HG02870 (cell line): ENCODE data around the gene STXBP5.

Source experiments
- ATAC-seq: cut with Tn5 transposase; IDR thresholded peaks from one replicate; pipeline ENCODE4 v1.9.1; 2021; ENCODE audit warnings: mild to moderate bottlenecking, moderate library complexity; ENCODE audit not compliant: unreplicated experiment

STXBP5 gene

DNA sequence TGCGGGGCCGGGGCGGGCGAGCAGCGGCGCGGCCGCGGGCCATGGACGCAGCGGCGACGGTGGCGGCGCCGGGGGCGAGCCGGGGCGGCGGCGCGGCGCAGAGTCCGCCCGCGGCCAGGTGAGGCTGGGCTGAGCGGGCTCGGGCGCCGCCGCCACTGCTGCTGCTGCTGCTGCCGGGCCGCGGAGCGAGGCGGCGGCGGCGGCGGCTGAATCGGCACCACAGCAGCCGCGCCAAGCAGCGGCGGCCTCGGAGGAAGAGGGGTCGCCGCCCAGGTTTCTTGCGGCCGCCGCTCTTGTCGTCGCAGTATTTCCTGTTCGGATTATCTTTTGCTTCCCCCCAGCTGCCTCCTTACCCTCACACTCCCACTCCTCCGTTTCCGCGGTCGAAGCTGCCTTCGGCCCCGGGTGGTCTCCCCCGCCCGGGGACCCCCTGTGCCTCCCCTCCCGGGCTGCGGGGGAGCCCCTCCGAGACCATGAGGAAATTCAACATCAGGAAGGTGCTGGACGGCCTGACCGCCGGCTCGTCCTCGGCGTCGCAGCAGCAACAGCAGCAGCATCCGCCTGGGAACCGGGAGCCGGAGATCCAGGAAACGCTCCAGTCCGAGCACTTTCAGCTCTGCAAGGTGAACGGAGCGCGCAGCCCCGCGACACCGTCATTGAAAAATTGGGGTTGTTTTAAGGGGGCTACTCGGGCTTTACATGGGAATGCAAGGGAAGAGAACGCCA is at the start of gene STXBP5:
Gene STXBP5, plus strand, starts transcription at position 358 of the 726 bp plus-strand sequence. Its CDS starts 116 bp downstream, at position 474.
- peak; percentile 19 for ATAC-seq

- ATAC-seq: no peak
Measured at GRCh38 chr6:147154454-147154853, 49.8 kb upstream of the STXBP5 start.

DNA sequence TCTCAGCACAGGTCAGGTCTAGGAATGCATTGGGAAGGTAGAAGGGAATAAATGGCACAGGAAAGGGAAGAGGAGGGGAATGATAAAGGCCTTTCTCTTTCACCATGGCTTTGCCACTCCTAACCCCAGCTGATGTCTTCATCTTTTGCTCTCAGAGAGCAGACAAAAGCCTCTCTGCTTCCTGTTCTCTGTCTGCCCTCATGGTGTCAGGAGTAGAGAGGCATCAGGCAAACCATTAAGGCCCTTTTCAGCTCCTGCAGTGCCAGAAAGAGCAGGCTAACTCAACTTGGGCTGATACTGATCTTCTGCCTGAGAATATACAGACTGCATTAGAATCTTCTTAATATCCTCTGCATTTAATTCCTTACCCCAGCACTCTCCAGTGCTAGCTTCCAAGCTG is 48.0 kb upstream of the STXBP5 start:
- no peak for ATAC-seq

DNA sequence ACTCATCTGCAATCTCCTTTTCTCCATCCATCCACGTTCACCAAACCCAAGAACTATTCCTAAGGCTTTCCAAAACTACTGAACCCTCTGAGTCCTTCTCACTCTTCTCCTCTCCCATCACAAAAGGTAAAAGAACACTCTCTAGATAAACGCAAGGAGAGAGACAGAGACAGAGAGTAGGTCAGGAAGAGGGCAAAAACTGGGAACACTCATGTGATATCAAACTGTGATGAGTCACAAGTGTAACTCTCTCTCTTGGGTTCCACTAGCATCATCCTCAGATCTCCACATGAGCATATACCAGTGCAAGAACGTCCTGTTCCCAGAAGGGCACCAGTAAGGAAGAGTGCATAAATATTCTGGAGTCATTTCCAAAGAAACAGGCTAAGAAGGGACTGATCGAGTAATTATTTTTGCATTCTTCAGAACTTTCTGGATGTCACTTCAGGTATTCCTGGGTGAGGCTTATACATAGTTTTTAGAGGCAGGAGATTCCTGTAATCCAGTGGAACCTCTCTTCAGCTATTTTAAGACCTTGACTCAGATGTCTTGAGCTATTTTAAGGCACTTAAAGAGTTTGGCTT is 47.3 kb upstream of the STXBP5 start:
- ATAC-seq: no peak

GRCh38 chr6:147157930-147158329 is 46.3 kb upstream of the STXBP5 start:
- ATAC-seq: no peak

DNA sequence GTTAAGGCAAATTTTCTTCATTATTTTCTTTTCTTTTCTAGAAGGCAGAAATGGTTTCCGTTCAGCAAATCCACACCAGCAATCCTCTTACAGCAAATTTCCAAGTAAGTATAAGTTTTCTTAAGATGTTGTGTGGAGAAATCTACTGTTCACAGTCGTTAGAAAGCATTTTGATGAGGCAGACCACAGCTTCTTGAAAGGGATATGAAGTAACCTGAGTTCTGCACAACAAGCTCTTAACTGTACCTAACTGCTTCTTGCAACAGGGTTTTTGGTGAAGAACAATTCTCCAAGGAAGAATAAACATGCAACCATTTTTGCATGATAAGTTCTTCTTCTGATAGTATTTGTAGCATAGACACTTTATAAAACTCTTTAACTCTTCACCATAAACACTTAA is 45.3 kb upstream of the STXBP5 start:
- no peak for ATAC-seq

DNA sequence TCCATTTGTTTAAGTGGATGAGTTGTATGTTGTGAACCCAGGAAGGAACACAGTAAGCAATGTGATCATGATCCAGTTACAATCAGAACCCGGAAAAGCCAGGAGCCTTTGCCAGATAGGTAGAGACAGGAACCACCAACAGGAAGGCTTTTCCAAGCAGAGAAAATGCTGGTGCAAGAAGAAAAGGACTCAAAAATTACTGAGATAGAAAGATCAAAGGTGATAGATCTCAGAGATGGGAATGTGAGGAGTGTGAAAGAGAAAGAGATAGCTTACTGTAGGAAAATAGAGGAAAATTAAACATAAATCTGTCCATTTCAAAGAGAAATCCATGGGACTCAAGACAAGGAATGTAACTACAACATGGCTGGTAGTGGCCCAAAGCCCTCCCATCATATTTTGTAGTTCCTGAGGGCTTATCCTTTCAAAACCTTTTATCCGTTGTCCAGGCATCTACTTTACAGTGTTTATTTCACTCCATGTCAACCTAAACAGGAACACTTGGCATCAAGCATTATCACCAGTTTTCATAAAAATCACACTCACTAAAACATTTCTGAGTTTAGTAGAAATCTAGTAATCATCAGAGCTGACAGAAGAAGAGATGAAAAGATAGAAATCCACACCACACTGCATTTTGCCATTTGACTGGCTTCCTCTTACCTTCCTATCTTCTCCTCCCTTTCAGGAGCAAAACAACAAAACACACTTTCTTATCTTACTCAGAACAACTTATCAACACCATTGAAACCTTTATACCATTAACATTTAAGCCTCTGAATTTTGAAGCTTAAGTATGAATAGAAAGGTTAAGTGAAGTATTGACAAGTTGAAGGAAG is 44.5 kb upstream of the STXBP5 start:
- no peak for ATAC-seq

DNA sequence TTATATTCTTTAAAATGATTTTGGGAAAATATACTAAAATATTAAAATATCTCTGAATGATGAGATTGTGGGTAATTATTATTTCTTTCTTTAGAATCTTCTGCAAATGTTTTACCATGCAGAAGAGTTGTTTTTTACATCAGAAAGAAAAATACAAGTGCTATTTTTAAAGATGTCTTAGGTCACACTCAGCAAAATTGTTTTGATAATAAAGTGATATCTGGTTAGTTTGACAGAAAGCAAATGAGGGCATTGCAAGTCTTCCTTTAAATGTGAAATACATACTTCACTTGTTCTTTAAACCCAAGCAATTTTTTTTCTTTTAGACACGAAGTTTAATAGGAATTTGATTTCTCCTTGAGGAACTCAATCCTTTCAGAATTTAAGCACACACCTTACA is 43.6 kb upstream of the STXBP5 start:
- no peak for ATAC-seq

- ATAC-seq: no peak
Measured at GRCh38 chr6:147161253-147161973, 42.8 kb upstream of the STXBP5 start.

- ATAC-seq: no peak
Measured at GRCh38 chr6:147161974-147162495, 42.2 kb upstream of the STXBP5 start.

GRCh38 chr6:147164761-147165160 is 39.5 kb upstream of the STXBP5 start:
- ATAC-seq: no peak

GRCh38 chr6:147166360-147166944 is 37.8 kb upstream of the STXBP5 start:
- no peak for ATAC-seq

- no peak for ATAC-seq
Measured at GRCh38 chr6:147166992-147167391, 37.2 kb upstream of the STXBP5 start.

DNA sequence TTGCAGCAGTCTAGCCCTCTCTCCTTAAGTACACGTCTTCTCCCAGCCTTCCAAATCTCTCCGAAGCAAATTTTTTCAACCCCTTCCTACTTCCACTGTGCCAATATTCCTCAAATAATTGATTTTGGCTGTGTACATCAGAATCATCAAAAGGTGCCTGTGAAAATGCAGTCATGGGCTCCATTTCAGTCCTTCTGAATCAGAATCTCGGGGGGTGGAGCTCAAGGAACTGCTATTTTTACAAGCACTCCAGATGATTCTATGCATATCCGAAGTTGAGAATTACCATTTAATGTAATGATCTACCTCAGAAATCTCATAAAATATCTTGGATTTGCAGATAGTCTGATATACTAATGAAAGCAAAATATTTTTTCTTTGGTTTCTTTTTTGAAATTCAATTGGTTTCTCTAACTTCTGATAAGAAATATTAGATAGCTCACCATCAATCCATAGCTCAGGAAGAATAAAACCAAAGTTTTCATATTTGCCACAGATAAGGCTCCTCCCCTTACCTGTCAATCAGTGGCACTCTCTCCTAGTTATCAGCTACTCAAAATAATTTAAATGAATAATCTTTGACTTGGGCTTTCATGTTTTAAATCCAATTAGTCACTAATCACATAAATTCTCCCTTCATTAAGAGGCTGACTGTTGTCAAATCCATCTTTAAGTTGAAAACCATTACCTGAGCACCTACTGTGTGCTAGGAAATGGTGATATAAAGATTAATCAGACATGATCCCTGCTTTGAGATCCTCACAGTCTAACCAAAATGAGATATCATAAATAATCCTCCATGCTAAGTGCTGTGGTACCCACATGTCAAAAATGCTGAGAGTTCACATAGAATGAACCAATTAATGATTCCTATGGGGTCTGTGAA is 36.4 kb upstream of the STXBP5 start:
- ATAC-seq: no peak

DNA sequence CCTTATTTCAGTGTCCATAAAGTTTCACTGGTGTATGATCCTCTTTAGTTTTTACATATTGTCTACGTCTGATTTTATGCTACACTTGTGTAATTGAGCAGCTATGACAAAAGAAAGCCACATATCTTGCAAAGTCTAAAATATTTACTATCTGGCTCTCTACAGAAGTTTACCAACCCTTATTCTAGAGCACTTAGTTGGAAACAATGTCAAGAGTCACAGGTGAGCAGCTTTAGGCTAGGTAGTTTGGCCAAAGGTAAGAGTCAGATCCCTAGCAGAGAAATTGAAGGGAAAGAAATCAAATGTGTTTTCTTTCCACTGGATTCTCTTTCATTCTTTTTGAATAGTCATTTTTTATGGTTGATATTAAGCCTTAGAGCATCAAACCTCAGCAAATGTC is 34.7 kb upstream of the STXBP5 start:
- ATAC-seq: no peak

DNA sequence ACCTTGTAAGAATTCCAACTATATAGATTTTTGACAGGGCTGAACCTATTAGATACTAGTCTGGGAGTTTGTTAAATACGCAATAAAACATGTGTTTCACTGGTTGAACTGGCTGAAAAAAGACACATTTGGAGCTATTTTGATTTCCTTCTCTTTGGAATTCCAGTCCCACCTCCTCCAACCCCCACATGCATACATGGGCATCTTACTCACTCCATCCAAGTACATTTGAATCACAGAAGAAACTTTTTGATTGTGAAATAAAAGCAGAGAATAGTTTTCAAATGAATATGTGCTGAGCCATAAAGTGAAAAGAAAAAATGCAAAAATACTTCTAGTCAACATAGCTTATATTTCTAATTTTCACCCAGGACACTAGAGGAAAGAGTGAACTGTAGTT is 33.9 kb upstream of the STXBP5 start:
- no peak for ATAC-seq

DNA sequence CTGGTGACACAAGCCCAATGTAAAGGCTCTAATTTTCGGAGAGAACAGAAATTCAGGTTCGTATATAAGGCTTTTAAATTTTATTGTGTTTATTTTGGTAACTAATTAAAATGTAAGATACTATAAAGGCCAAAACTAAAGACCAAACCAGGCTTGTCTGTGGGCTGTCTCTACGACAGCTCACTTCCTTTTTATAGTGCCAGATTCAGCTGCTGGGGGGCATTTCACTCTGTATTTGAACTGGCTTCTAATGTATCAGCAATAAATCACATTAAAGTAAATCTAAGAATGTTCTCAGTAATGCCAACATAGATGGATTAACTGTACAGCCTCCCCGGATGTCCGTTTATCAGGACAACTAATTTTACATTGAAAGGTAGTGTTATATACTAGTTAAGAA is 31.1 kb upstream of the STXBP5 start:
- ATAC-seq: no peak

GRCh38 chr6:147173675-147174308 is 30.4 kb upstream of the STXBP5 start:
- no peak for ATAC-seq

DNA sequence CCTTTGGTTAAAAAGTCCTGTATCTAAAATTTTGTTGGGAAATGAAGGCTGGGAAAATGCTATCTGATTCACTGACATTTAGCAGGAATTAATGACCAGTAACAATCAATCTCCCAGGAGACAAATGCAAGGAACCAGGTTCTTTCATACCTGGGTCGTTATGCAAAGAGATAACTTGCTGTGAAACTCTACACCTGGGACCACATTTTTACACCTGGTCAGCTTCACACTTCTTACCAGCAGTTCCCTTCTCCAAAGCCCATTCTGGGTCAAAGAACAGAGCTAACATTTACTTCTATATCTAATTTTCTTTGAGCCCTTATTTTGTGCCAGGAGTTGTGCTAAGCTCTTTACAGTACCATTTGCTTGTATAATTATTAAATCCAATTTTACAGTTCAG is 27.4 kb upstream of the STXBP5 start:
- no peak for ATAC-seq
